Frontal cortex (tissue), 4 donors: Measurements from ENCODE around the gene GLYAT. TPM values are rescaled to one million over a fixed set of nuclear protein-coding genes. Genes with fewer than 3 reads are reported as not detected.
A peak's percentile ranks its signal among the peaks of the same experiment; 100 is the strongest.
"Not testable (repeated sequence)": the region's sequence is repeated elsewhere in the genome, so short reads cannot be mapped to it uniquely, and the experiment has no call there.

Source experiments
- DNase-seq, 2 donors: peaks; one replicate each; pipeline ENCODE4 v3.0.0; 2012; ENCODE audit warnings: low spot score in 2 of 2
- FAIRE-seq: peaks from 2 replicates; lab custom pipeline; 2012; peaks lifted over from hg19 to GRCh38; lab: Jason Lieb, UNC
- total RNA-seq: library from RNA; depleted of rRNA; stranded (reverse); fragments of >200 nt; gene quantifications from one replicate; pipeline ENCODE4 v1.2.3, GENCODE V29; 2014
- donor health status: control.
- donor health status: control.
- donor health status: control.

Gene GLYAT
- total RNA-seq, 1 donor from 2014 or later, result not detected

DNA sequence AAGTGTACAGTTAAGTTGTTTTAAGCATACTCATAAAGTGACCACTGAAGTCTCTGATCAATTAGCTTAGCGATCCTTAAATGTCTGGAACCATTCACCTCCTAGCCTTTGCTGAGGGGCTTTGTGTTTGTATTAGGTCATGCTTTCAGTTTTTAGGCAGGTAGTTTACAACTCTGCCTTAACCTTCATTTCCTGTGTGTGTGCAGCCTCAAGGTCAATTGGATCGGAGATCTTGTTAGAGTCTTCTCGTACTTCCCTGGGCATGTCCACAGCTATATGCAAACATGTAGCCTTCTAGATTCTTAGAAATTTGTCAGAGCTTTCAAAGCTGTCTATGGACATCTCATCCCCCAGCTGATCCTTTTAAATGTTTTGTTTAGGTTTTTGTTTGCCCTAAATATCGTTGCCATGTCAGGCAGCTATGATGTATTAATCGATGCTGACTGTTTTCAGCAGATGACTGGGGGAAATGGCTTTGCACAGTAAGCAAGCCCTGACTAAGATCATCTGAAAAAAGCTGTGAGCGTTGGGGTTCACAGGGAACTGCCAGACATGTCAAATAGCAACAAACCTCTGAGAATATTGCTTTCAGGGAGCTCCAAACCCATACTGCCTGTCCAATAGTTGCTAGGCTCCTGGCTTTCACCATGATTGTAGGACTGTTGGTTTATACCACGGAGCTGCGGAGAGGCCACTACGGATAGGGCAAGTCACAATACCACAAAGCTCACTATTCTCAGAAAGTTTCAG is 45.6 kb downstream of the GLYAT start:
- DNase-seq, result no peak
- no peak for FAIRE-seq

DNA sequence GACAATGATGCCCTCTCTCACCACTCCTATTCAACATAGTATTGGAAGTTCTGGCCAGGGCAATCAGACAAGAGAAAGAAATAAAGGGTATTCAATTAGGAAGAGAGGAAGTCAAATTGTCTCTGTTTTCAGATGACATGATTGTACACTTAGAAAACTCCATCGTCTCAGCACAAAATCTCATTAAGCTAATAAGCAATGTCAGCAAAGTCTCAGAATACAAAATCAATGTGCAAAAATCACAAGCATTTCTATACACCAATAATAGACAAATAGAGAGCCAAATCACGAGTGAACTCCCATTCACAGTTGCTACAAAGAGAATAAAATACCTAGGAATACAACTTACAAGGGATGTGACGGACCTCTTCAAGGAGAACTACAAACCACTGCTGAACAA is 49.1 kb downstream of the GLYAT start:
- DNase-seq, FAIRE-seq: not testable (repeated sequence)

DNA sequence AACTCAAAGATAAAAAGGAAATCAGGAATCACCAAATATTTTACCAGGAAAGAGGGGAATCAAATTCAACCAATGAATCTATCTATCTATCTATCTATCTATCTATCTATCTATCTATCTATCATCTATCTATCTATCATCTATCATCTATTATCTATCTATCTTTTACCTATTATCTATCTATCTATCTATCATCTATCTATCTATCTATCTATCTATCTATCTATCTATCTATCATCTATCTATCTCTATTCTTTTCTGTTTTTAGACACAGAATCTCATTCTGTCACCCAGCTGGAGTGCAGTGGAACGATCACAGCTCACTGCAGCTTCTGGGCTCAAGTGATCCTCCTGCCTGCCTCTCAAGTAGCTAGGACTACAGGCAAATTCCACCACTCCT is 54.2 kb downstream of the GLYAT start:
- not testable (repeated sequence) for FAIRE-seq, DNase-seq

DNA sequence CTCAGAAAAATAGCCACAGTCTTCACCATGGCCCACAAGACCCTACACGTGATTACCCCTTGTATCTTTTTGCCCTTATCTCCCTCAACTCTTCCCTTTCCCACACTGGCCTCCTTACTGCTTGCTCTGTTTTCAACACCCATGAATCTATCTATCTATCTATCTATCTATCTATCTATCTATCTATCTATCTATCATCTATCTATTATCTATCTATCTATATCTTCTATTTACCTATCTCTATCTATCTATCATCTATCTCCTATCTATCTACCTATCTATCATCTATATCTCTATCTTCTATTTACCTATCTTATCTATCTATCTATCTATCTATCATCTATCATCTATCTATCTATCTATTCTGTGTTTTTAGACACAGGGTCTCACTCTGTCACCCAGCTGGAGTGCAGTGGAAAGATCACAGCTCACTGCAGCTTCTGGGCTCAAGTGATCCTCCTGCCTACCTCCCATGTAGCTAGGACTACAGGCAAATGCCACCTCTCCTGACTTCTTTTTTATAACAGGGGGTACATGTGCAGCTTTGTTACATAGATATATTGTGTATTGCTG is 55.1 kb downstream of the GLYAT start:
- DNase-seq, result no peak
- no peak for FAIRE-seq

DNA sequence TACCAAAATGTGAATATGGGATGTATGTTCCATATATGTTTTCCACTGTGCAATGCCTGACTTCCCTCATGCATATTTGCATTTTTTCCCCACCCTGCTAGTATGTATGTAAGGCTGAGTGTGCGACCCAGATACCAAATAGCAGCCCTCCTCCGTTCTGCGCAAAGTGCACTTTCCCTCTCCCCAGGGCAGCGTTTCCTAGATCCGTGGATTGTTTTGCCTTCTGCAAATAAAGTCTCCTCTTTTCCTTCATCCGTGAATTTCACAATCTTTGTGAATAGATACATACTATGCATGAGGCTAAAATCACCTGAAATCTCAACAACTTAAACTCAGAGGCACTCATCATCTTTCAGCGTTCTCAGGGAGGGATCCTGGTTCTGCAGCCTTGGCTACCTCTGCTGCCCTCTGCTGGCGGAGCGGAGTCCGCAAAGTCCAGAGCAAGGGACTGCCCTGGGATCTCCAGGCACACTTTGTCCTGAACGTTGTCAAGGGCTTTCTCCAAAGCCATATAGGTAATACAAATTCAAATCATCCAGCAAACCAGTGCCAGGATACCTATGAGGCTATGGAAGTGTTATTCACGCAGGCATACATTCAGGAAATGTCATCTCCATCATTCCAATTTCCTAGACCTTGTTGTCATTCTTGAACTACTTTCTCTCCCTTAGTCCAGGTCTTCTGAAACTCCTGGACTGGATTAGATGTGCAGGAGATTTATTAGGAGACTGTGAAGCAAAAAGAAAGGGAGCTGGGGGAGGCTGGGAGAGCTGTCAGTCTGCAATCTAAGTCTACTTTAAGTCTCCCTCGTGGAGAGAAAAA is 56.2 kb downstream of the GLYAT start:
- DNase-seq, result peak; percentile 31 to 68

DNA sequence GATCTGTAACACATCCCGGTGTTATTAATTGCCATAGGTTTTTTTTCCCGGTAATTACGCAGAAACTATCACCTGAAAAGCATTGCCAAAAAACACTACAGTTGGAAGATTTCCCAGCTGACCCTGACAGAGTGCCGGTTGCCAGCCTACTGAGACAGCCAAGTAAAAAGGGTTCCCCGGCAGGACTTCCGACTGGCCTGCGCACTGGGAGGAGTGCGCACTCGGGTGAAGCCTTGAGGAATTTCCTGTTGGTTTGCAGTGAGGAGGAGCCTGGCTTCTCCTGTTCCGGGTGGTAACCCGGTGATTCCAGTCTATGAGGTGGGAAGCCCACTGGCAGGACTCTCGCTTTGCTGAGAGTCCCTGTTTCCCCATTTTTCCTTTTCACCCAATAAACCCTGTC is 57.1 kb downstream of the GLYAT start:
- FAIRE-seq (no peak), DNase-seq (no peak)

More for the DNA sequence above, 56.2 kb downstream of the GLYAT start:
- no peak for FAIRE-seq

DNA sequence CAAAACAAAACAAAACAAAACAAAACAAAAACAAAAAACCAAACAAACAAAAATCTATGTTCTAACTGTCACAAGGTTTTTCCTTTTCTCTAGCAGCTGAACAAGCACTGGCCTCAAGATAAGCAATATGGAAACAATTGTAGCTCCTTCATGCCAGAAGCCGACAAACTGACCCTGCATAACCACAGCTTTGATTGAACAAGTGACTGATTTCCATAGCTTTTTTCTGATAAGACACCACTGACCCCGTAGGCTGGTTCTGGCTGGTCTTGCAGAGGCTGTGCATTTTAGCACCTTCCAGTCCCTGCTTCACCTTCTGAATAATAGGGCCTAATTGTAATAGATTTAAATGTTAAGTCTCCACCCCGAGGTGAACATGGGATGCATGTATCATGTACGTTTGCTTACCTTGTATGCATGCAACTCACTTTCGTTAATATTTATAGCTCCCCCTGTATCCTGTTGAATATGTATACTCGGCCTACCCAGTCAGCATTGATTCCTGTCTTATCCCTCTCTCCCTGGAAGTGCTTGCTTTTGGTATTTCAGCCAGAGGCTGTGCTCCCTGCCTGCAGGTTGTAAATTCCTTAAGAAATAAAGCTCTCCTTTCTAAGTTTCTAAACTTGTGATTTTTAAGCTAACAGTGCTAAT is 59.6 kb downstream of the GLYAT start:
- no peak for DNase-seq
- no peak for FAIRE-seq

DNA sequence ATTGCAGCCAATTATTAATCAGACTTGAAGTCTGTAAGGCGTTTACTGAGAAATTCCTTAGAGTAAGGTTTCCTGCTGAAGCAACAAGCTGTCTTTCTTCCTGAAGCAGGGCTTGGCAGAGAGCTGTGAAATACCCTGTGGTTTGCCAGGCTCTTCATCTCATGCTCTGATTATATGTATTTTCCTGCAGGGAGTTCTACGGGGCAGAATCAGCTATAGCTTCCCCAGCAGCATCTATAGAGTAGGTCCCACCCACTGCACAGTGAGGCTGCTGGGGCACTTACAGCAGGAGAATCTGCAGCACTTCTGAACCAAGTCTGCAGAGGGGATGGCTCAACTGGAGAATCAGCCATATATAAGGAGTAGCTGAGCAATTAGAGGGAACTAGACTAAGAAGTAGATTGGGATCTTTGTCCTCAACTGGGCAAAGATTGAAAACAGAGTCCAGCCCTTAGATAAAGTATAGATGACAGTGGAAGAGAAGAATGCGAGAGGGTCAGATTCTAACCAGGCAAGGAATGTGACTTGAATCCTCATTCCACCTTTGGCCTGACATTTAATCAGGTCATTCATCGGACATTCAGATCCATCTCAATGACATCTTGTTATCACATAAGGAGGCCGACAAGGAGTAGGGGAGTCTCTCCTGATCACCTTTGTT is 71.7 kb downstream of the GLYAT start:
- DNase-seq, result no peak
- FAIRE-seq, result no peak

DNA sequence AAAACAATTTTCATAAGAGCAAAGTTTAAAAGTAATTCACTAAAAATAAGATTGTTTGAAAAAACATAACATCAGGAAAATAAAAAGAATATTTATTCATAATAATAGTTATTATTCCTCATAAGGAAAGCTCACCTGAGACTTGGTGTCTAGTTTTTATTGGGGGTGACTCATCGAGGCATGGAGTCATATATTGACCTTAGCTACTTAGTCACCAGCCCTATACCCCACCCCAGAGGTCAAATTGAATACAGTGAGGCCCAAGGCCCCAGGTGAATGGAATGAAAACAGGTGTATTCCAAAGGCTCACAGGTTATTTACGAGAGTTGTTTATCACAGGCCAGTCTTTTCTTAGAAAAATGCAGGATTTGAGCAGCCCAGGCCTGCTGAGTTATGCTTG is 72.3 kb downstream of the GLYAT start:
- DNase-seq, result no peak
- no peak for FAIRE-seq

Other genes with a start within 250 kb of the GLYAT start
- gene OR5B21, start 223.8 kb downstream of the GLYAT start, total RNA-seq, result not detected
- 2.4 TPM for gene LPXN, start 156.1 kb downstream of the GLYAT start, total RNA-seq
- 47.3 TPM for gene ZFP91, start 152.9 kb downstream of the GLYAT start, total RNA-seq
- 1.2 TPM for gene CNTF, start 109.3 kb downstream of the GLYAT start, total RNA-seq
- gene GLYATL2, start 112.8 kb upstream of the GLYAT start, total RNA-seq, result 1.2 TPM
- 0.82 TPM for gene GLYATL1, start 207.5 kb upstream of the GLYAT start, total RNA-seq